Measurements from ENCODE around the gene WNT2B.

The WNT2B gene

GRCh38 chr1:112554411-112554810, 45.6 kb downstream of the WNT2B start:
- ATAC-seq (ENCODE audit: low read depth) = no peak
- Histone ChIP-seq H3K27me3 (ENCODE audit: insufficient read depth, poor library complexity, severe bottlenecking) (no peaks in the 10 kb centered on the region), H3K36me3 (ENCODE audit: low read depth) (peaks cover 27% of the 10 kb centered on the region), H3K4me1 (ENCODE audit: insufficient read depth, poor library complexity, severe bottlenecking) (no peaks in the 10 kb centered on the region), H3K27ac (ENCODE audit: poor library complexity, severe bottlenecking) (no peak overlapping the region), H3K9me3 (ENCODE audit: severe bottlenecking) (no peaks in the 10 kb centered on the region), H3K4me3 (ENCODE audit: severe bottlenecking) (no peak overlapping the region)
- no peak for DNase-seq (ENCODE audit: low spot score)
- no peak for TF ChIP-seq CTCF (IDR thresholded peaks at IDR 0.05; ENCODE audit: poor library complexity, severe bottlenecking)

GRCh38 chr1:112557385-112557784, 48.6 kb downstream of the WNT2B start:
- ATAC-seq (ENCODE audit: low read depth) (no peak), DNase-seq (ENCODE audit: low spot score) (no peak)
- Histone ChIP-seq H3K27ac (ENCODE audit: poor library complexity, severe bottlenecking) (no peak overlapping the region), H3K4me1 (ENCODE audit: insufficient read depth, poor library complexity, severe bottlenecking) (no peaks in the 10 kb centered on the region), H3K36me3 (ENCODE audit: low read depth) (peaks cover 21% of the 10 kb centered on the region), H3K27me3 (ENCODE audit: insufficient read depth, poor library complexity, severe bottlenecking) (no peaks in the 10 kb centered on the region), H3K9me3 (ENCODE audit: severe bottlenecking) (no peaks in the 10 kb centered on the region), H3K4me3 (ENCODE audit: severe bottlenecking) (no peak overlapping the region)
- no peak for TF ChIP-seq CTCF (IDR thresholded peaks at IDR 0.05; ENCODE audit: poor library complexity, severe bottlenecking)

DNA sequence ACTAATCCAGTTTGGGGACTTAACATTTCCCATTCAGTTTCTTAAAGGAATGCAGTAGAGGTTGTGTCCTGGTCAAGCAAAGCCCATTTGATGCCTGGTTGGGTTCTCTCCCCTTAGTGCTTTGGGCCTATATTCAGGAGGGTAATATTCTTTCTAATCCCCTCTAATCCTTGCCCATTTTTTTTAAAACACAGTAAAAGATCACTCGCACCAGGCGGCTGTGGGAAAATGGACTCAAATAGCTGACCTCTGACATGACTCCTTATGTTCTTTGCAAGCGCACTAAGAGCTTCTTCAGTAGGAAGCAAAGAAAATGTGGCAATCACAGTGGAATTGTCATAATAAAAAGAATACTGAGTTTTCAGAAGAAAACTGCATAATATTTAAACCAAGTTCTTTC, 49.9 kb downstream of the WNT2B start:
- no peaks in the 10 kb centered on the region for H3K27me3 ChIP-seq (ENCODE audit: insufficient read depth, poor library complexity, severe bottlenecking)
- no peak overlapping the region for H3K27ac ChIP-seq (ENCODE audit: poor library complexity, severe bottlenecking)
- H3K36me3 ChIP-seq (ENCODE audit: low read depth) = peaks cover 21% of the 10 kb centered on the region
- ATAC-seq (ENCODE audit: low read depth) (no peak), DNase-seq (ENCODE audit: low spot score) (no peak)
- no peaks in the 10 kb centered on the region for H3K9me3 ChIP-seq (ENCODE audit: severe bottlenecking)
- H3K4me1 ChIP-seq (ENCODE audit: insufficient read depth, poor library complexity, severe bottlenecking) = no peaks in the 10 kb centered on the region
- TF ChIP-seq CTCF (IDR thresholded peaks at IDR 0.05; ENCODE audit: poor library complexity, severe bottlenecking) = no peak
- no peak overlapping the region for H3K4me3 ChIP-seq (ENCODE audit: severe bottlenecking)

DNA sequence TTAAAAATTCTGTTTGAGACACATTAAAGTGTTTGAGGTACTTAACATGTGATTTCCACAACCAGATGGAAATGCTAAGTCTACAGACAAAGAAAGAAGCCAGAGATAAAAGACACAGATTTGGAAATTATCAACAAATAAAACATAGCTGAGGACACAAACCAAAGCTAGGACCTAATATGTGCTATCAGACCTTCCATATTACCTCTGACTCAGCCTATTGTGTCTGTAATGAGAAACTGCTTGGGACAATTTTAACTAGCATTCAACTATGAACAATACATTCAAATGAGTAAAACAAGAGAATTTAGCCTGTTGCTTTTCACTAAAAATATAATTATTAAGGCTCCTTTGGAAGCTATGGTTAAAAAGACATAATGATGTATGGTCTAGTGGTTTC, 54.6 kb downstream of the WNT2B start:
- H3K36me3 ChIP-seq (ENCODE audit: low read depth) = peaks cover 14% of the 10 kb centered on the region
- TF ChIP-seq CTCF (IDR thresholded peaks at IDR 0.05; ENCODE audit: poor library complexity, severe bottlenecking) = no peak
- ATAC-seq (ENCODE audit: low read depth) (no peak), DNase-seq (ENCODE audit: low spot score) (no peak)
- no peak overlapping the region for H3K27ac ChIP-seq (ENCODE audit: poor library complexity, severe bottlenecking)
- no peak overlapping the region for H3K4me3 ChIP-seq (ENCODE audit: severe bottlenecking)
- H3K9me3 ChIP-seq (ENCODE audit: severe bottlenecking) = no peaks in the 10 kb centered on the region
- H3K4me1 ChIP-seq (ENCODE audit: insufficient read depth, poor library complexity, severe bottlenecking) = no peaks in the 10 kb centered on the region
- no peaks in the 10 kb centered on the region for H3K27me3 ChIP-seq (ENCODE audit: insufficient read depth, poor library complexity, severe bottlenecking)

GRCh38 chr1:112564081-112564480, 55.3 kb downstream of the WNT2B start:
- Histone ChIP-seq H3K27ac (ENCODE audit: poor library complexity, severe bottlenecking) (no peak overlapping the region), H3K27me3 (ENCODE audit: insufficient read depth, poor library complexity, severe bottlenecking) (no peaks in the 10 kb centered on the region), H3K4me1 (ENCODE audit: insufficient read depth, poor library complexity, severe bottlenecking) (no peaks in the 10 kb centered on the region), H3K4me3 (ENCODE audit: severe bottlenecking) (no peak overlapping the region), H3K36me3 (ENCODE audit: low read depth) (peaks cover 17% of the 10 kb centered on the region), H3K9me3 (ENCODE audit: severe bottlenecking) (no peaks in the 10 kb centered on the region)
- DNase-seq (ENCODE audit: low spot score) (no peak), ATAC-seq (ENCODE audit: low read depth) (no peak)
- TF ChIP-seq CTCF (IDR thresholded peaks at IDR 0.05; ENCODE audit: poor library complexity, severe bottlenecking) = no peak
